Activated naive CD4-positive, alpha-beta T cell treated with anti-CD3 and anti-CD28 coated beads, Interleukin-2, amount 50 U/mL, for 72 hours (primary cell): Measurements from ENCODE around the gene NFKBIE. TPM values are rescaled to one million over a fixed set of nuclear protein-coding genes. Genes with fewer than 3 reads are reported as not detected.

Experiments used
- ATAC-seq, 2 donors: fragments of 150-1000 bp; cut with Tn5 transposase; 2 replicates each; pipeline ENCODE4 v1.10.0; 2021; ENCODE audit warnings: mild to moderate bottlenecking in 2 of 2, moderate library complexity in 2 of 2
- DNase-seq, 2 donors: peaks; one replicate each; pipeline ENCODE4 v3.0.0; 2021 to 2022; ENCODE audit warnings: low spot score in 2 of 2
- H3K27ac Mint-ChIP-seq, 2 donors: one replicate each; pipeline ENCODE4 v1.8.0; 2022; ENCODE audit warnings: mild to moderate bottlenecking in 2 of 2, mixed read lengths in 2 of 2
- H3K36me3 Mint-ChIP-seq, 2 donors: one replicate each; pipeline ENCODE4 v1.8.0; 2022; ENCODE audit warnings: mixed read lengths in 2 of 2
- H3K9me3 Mint-ChIP-seq, 2 donors: one replicate each; pipeline ENCODE4 v1.8.0; 2022; ENCODE audit warnings: mixed read lengths in 2 of 2
- total RNA-seq, 2 donors: library from RNA; stranded (reverse); gene quantifications; one replicate each; pipeline ENCODE4 v1.2.3, GENCODE V29; 2022

The NFKBIE gene
- total RNA-seq, 2 donors from 2014 or later: 17.7 to 19.9 TPM

DNA sequence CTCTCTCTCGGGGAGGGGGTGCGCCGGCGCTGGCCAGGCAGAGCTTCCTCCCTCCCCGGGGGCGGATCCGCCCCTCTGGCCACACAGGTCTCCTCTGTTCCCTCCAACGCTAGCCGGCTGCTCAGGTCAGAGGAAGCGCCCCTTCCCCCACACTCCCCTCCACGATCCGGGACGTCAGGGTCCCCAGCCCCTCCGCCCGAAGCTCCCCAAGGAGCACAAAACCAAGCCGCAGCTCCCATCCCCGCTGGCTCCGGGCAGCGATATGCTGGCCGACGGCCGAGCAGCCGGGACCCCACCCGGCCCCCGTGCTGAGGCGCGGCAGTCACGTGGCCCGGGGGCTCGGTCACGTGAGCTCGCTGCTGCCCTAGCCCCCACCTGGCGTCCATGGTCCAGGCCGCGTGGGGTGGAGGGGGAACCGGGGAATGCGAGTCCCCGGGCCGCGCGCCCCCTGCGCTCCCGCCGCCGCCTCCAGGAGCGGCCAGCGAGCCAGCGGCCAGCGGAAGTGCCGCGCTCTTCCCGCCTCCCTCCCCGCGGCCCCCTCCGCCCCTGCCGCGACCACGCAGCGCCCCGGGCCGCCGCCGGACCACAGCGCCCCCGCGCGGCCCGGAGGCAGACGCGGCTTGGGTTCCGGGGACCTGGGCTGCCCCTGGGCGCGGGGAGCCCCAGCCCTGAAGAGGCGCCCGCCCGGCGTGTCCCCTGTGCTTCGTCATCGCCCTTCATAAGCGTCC is 8.2 kb downstream of the NFKBIE start, which contains the start of gene SLC35B2:
Gene SLC35B2, minus strand, starts transcription at position 504 of the 728 bp plus-strand sequence. Its CDS starts 118 bp downstream, at position 386.
- peaks cover 31 to 37% of the 10 kb centered on the region in 2 donors for H3K36me3 Mint-ChIP-seq
- H3K27ac Mint-ChIP-seq: peak within 1 kb of the TSS; percentile 99 to 100
- no peaks in the 10 kb centered on the region for H3K9me3 Mint-ChIP-seq
- DNase-seq: peak; percentile 79 to 83
- ATAC-seq: peak; percentile 57 to 79

DNA sequence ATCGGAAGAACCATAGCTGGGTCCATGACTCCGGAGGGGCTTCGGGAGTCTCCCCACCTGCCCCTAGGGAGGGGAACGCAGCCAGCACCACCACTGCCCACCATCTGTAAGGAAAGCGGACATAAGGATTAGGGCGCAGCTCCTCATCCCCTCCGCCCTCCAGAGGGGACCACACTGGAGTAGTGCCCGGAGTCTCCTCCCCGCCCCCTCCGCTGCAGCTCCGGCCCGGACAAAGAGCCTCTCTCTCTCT is 8.7 kb downstream of the NFKBIE start:
- H3K36me3 Mint-ChIP-seq: peaks cover 35 to 41% of the 10 kb centered on the region in 2 donors
- no peak for DNase-seq

DNA sequence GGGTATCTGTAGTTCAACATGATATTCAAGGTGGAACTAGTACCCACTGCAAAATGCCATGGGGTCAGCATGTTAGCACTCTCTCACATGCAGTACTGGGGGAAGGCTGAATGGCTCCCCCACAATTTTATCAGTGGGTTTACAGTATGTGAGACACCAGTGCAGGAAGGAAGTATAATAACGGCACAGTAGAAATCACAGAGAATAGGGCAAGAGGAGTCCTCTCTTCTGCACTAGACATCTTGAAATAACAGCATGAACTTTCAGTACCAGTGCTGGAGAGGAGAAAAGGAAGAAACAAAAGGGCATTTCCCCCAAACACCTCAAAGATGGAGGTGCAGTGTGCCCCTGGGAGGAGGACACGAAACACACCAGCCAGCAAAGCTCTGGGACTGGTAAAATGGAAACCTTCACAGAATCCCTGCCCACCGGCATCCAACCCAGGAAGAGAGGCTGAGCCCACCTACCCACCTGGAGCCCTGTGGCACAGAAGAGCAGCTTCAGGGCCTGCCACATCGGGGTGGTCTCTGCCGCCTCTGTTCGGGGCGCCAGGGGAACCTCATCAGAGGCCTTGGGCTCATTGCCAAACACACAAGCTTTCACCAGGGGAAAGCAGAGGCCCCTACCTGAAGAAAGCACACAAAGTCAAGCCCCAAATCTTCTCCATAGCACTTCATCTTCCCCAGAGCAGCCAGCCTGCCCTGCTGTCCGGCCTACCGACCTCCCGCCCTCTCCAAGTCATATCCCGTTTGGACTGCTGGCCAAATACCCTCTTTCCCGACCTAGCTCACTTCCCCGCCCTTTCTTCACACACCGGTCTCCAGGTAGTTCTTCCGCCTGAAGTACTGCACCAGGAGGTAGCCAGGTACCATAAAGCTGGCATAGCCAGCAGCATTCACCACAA is 9.2 kb downstream of the NFKBIE start:
- no peak for DNase-seq
- peak in 1 of 2 donors; percentile 9 for ATAC-seq
- peak overlapping the region; percentile 99 to 100 for H3K27ac Mint-ChIP-seq
- H3K36me3 Mint-ChIP-seq: peaks cover 38 to 47% of the 10 kb centered on the region in 2 donors
- H3K9me3 Mint-ChIP-seq: no peaks in the 10 kb centered on the region

More for the DNA sequence above, 8.7 kb downstream of the NFKBIE start:
- Mint-ChIP-seq H3K9me3 (no peaks in the 10 kb centered on the region), H3K27ac (peak overlapping the region; percentile 99 to 100)
- no peak for ATAC-seq

DNA sequence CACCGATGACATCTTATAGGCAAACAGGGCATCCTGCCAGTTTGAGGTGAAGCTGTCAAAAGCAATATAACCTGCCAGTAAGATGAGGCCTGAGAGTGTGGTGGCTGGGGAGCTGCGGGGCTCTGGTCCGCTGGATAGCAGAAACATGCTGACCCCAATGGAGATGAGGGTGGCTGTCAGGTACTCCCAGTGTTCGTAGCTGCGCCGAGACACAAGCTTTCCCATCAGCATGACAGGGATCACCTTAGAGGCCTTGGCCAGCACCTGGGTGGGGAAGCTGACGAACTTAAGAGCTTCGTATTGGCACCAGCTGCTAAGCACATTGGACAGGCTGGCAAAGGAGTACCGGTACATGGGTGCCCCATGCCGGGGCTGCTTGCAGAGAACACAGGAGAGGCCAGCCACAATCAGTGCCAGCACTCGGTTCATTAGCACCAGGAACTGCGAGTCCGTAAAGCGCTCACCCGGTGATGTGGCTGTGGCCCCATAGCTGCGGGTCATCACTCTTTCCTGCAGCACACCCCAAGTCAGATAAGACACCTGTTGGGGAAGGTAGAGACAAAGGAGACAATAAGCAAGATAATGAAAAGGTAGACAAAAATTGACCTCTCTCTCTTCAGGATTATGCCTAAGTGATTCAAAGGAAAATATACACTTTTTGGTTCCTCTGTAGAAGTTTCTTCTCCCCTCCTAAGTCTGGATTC is 10.1 kb downstream of the NFKBIE start:
- DNase-seq (peak in 1 of 2 donors; percentile 52), ATAC-seq (peak in 1 of 2 donors; percentile 1)
- H3K36me3 Mint-ChIP-seq: peaks cover 42 to 56% of the 10 kb centered on the region in 2 donors
- peak overlapping the region; percentile 99 to 100 for H3K27ac Mint-ChIP-seq
- H3K9me3 Mint-ChIP-seq: no peaks in the 10 kb centered on the region

DNA sequence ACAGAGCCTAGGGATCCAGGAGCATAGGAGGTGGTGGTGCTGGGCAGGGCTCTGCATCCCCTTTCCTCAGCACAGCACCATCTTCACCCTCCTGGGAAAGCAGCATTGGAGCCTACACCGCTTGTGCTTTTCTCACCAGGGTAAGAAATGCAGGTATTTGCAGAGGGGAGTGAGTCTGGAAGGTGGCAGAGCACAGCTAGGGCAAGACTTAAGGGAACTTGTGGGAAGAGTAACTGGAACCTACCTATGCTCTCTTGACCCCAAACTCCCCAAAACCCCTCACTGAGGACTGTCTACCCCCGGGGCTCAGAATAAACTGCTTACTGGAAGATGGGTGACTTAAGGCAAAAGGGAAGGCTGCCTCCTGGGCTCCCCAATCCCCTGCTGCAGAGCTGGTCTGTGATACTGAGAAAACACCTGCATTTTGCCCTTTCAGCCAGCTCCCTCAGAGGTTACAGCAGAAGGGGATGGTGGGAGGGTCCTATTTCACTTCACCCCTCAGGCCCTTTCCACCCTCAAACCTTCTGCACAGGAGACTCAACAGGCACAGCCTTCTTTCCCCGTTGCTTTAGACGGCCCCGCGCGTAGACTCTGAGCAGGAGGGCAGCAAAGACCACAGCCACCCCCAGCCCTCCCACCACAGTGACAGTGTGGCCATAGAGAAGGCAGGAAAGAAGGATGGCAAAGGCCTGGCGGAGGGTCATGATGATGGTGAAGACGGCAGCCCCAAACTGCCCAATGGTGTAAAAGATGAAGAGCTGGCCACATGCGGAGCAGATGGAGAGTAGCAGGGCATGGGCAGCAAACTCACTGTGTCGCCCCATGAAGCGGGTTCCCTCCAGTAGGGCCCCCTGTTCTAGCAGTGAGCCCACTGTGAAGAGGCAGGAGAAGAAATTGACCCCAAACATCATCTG is 10.9 kb downstream of the NFKBIE start:
- no peak for ATAC-seq
- Mint-ChIP-seq H3K27ac (peak overlapping the region; percentile 99 to 100), H3K36me3 (peaks cover 50 to 64% of the 10 kb centered on the region in 2 donors), H3K9me3 (no peaks in the 10 kb centered on the region)
- DNase-seq: no peak

DNA sequence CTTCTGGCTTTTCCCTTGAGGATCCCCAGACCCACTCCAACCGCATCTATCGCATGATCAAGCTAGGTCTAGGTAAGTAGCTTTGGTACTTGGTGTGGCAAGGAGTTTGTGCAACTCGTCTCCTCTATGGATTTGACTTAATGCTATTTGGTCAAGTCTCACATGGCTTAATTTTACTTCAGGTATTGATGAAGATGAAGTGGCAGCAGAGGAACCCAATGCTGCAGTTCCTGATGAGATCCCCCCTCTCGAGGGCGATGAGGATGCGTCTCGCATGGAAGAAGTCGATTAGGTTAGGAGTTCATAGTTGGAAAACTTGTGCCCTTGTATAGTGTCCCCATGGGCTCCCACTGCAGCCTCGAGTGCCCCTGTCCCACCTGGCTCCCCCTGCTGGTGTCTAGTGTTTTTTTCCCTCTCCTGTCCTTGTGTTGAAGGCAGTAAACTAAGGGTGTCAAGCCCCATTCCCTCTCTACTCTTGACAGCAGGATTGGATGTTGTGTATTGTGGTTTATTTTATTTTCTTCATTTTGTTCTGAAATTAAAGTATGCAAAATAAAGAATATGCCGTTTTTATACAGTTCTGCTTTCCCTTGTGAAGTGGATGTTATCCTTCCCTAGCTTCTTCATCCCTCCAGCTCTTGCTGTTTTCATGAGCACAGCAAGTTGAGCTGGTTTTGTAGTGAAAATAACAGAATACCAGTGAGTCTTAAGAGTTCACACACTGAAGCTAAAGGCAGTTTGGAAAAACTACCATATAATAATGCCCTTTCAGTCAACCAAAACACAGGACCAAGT is 11.8 kb downstream of the NFKBIE start:
- DNase-seq: peak in 1 of 2 donors; percentile 77
- peaks cover 56 to 73% of the 10 kb centered on the region in 2 donors for H3K36me3 Mint-ChIP-seq
- H3K9me3 Mint-ChIP-seq: no peaks in the 10 kb centered on the region
- ATAC-seq: no peak
- H3K27ac Mint-ChIP-seq: peak overlapping the region; percentile 99 to 100

DNA sequence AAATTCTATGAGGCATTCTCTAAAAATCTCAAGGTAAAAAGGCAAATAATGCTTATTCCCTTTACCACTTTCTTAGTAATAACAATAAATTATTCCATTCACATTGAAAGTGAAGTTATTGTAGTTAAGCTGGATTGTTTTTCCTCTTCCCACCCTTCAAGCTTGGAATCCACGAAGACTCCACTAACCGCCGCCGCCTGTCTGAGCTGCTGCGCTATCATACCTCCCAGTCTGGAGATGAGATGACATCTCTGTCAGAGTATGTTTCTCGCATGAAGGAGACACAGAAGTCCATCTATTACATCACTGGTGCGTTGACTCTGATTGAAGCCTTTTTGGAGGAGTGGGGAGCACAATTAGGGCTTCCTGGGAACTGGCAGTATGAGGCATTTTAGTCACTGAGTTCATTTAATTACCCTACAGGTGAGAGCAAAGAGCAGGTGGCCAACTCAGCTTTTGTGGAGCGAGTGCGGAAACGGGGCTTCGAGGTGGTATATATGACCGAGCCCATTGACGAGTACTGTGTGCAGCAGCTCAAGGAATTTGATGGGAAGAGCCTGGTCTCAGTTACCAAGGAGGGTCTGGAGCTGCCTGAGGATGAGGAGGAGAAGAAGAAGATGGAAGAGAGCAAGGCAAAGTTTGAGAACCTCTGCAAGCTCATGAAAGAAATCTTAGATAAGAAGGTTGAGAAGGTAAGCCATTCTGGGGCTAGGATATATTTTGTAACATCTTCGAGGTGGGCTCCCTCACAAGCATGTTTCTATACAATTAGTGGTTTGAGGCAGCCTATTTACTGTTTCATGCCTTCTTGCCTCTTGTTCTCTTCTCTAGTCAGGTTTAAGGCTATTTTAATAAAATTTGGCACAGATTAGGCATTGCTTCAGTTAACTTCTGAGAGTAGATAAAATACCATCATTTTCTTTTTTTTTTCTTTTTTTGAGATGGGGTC is 13.5 kb downstream of the NFKBIE start:
- DNase-seq (no peak), ATAC-seq (no peak)
- H3K27ac Mint-ChIP-seq: peak overlapping the region; percentile 99 to 100
- no peaks in the 10 kb centered on the region for H3K9me3 Mint-ChIP-seq
- peaks cover 69 to 90% of the 10 kb centered on the region in 2 donors for H3K36me3 Mint-ChIP-seq

DNA sequence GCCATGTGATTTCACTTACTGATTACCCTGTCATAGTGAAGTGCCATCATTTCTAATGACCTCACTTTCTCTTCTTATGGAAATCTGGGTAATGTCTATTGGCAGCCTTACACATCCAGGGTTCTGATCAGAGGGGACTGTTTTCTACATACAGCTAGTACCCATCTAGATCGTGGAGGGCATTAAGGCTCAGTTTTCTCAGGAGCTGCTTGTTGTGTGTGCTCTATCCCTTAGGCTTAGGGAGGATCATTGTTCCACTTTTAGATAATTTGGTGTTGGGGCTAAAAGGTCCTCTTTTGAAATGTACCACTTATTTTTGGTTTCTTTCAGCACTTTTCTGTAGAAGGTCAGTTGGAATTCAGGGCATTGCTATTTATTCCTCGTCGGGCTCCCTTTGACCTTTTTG is 14.6 kb downstream of the NFKBIE start:
- peaks cover 65 to 84% of the 10 kb centered on the region in 2 donors for H3K36me3 Mint-ChIP-seq
- ATAC-seq (no peak), DNase-seq (no peak)
- no peaks in the 10 kb centered on the region for H3K9me3 Mint-ChIP-seq
- H3K27ac Mint-ChIP-seq: peak overlapping the region; percentile 100

DNA sequence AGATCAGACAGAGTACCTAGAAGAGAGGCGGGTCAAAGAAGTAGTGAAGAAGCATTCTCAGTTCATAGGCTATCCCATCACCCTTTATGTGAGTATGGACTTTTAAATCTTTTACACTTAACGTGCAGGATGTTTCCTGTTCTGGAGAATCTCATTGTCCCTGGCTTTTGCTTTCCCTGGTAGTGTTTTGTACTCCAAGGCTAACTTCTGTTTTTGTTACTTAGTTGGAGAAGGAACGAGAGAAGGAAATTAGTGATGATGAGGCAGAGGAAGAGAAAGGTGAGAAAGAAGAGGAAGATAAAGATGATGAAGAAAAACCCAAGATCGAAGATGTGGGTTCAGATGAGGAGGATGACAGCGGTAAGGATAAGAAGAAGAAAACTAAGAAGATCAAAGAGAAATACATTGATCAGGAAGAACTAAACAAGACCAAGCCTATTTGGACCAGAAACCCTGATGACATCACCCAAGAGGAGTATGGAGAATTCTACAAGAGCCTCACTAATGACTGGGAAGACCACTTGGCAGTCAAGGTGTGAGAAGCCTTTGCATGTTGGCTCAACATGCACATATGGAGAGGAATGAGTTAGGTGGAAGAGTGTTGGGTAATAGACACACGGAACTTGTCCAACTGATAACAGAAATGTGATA is 15.2 kb downstream of the NFKBIE start:
- H3K9me3 Mint-ChIP-seq: no peaks in the 10 kb centered on the region
- H3K27ac Mint-ChIP-seq: peak overlapping the region; percentile 100
- H3K36me3 Mint-ChIP-seq: peaks cover 70 to 78% of the 10 kb centered on the region in 2 donors
- ATAC-seq (no peak), DNase-seq (no peak)

DNA sequence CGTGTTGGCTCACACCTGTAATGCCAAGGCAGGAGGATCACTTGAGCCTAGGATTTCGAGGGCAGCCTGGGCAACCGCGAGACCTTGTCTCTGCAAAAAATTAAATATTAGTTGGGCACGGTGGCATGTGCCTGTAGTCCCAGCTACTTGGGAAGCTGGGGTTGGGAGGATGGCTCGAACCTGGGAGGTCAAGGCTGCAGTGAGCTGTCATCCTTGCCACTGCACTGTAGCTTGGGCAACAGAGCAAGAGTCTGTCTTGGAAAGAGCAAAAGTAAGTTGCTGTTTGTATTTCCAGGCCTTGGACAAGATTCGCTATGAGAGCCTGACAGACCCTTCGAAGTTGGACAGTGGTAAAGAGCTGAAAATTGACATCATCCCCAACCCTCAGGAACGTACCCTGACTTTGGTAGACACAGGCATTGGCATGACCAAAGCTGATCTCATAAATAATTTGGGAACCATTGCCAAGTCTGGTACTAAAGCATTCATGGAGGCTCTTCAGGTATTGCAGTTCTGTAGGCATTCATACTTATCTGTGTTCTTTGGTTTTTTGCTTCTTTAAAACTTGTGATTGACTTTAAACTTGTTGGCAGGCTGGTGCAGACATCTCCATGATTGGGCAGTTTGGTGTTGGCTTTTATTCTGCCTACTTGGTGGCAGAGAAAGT is 16.1 kb downstream of the NFKBIE start:
- peaks cover 69 to 71% of the 10 kb centered on the region in 2 donors for H3K36me3 Mint-ChIP-seq
- no peak for DNase-seq
- no peak for ATAC-seq
- H3K27ac Mint-ChIP-seq: peak overlapping the region; percentile 100
- no peaks in the 10 kb centered on the region for H3K9me3 Mint-ChIP-seq

DNA sequence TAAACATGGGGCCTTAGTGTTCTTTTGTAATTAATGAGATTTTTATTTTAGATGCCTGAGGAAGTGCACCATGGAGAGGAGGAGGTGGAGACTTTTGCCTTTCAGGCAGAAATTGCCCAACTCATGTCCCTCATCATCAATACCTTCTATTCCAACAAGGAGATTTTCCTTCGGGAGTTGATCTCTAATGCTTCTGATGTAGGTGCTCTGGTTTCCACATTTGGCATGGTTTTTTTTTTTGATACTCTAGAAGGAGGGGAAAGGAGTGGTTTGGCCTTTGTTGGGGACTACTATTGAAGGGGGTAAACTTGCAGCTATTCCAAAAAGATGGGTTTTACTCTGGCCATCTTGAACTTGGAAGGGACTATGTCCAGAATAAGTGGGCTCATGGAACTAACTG is 16.8 kb downstream of the NFKBIE start:
- ATAC-seq (no peak), DNase-seq (no peak)
- peak overlapping the region; percentile 100 for H3K27ac Mint-ChIP-seq
- no peaks in the 10 kb centered on the region for H3K9me3 Mint-ChIP-seq
- peaks cover 66 to 71% of the 10 kb centered on the region in 2 donors for H3K36me3 Mint-ChIP-seq

DNA sequence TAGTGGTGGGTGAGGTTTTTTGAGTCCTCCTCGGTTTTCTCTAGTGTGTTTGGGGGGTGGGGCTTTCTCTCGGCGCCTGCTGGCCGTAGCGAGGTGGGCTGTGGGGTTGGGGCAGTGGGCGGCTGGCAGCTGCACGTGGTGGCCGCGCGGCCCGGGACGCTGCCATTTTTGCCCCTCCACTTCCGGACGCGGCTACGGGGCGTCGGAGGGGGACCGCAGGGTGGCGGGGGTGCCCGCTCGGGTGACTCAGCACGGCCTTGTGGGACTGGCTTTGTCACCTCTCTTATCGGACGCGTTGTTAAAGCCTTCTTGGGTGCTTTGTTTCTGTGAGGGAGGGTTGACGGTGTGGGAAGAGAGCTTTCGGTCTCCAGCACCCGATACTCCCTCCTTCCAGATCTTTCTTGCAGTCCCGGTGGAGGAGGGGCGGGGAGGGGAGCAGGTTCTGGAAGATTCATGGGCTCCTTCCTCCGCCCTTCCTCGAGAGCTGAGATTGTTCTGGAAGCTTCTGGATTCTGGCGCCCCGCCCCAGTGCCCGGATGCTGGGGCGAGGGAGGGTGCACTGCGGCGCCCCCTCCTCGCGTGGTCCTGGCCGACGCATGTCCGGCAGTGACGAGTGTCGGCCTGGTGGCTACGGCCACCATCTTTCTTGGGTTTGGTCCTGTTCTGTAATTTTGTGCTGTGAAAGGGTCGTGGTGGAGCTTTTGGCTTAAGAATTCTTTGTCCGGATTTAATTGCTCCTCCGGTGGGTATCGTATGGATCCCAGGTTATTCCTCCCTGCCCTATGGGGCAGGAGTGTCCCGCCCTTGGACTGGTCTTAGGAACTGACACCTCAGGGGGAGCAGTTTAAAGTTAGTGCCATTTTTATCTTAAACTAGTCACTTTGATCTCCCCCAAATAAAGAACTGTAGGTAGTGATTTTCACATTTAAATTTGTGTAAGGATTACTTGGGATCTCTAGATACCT is 17.7 kb downstream of the NFKBIE start:
- ATAC-seq: peak; percentile 49 to 62
- H3K9me3 Mint-ChIP-seq: no peaks in the 10 kb centered on the region
- H3K36me3 Mint-ChIP-seq: peaks cover 57 to 61% of the 10 kb centered on the region in 2 donors

More for the DNA sequence above, 17.7 kb downstream of the NFKBIE start:
- H3K27ac Mint-ChIP-seq: peak overlapping the region; percentile 100
- peak; percentile 80 to 94 for DNase-seq
